HG03469 (cell line): ENCODE data around the gene NFATC3.
A peak's percentile ranks its signal among the peaks of the same experiment; 100 is the strongest.

Experiments used
- ATAC-seq: cut with Tn5 transposase; IDR thresholded peaks from one replicate; pipeline ENCODE4 v1.9.1; 2021; ENCODE audit warnings: mild to moderate bottlenecking, moderate library complexity, moderate number of reproducible peaks; ENCODE audit not compliant: unreplicated experiment

Gene NFATC3

GRCh38 chr16:68072038-68072695 lies 13.0 kb upstream of the NFATC3 start:
- ATAC-seq = no peak

DNA sequence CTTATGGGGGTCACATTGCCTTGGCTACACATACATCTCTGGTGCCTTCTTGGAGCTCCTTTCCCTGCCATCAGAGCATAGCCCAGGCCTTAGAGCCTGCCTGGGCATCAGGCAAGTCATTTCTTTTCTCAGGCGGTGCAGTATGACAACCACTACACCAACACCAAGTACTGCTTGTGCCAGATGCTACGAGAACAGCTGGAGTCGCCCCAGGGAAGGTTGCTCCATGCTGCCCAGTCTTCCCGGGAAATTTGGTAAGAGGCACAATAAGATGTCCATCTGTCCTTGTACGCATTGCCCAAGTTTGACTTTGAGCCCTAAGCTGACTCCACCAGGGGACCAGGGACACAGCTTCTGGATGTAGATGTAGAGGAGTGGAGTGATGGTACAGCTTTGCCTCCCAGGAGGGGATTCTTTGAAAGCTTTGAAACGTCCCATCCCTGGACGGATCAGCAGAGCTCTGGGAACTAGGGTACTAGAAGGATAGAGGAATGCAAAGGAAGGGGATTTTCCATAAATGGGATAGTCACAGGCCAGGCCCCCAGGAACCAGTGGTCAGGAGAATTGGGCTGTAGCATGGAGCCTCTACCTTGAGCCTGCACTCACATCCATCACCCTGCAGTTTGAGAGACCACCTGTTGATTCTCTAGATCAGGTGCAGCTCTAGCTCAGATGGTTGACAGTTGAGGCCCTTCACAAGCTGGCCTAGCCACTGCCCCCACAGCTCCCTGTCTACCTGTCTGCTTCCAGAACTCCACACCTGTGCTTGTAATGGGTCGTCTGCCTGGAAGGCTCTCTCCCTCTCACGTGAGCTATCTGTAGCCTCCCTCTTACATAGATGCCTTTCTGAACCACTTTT lies 11.0 kb upstream of the NFATC3 start:
- no peak for ATAC-seq

- ATAC-seq = peak; percentile 63
Observed at GRCh38 chr16:68074850-68075555, 10.2 kb upstream of the NFATC3 start.

DNA sequence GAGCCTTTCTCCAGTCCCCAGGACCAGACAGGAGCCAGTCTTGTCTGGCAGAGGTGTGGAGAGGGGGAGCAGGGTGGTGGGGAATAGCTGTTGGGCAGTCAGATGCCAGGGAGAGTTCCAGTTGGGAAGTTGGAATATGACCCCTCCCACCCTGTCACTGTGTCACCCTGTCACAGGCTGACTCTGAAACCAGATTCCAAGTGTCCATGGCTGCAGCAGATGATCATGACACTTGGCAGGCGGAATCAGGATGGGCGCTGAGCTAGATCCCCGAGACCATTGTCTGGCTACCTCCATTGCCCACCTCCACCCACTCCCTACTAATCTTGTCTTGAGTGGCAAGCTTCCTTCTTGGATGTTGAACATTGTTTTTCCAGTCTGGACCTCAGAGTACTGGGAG lies 9.2 kb upstream of the NFATC3 start:
- no peak for ATAC-seq

DNA sequence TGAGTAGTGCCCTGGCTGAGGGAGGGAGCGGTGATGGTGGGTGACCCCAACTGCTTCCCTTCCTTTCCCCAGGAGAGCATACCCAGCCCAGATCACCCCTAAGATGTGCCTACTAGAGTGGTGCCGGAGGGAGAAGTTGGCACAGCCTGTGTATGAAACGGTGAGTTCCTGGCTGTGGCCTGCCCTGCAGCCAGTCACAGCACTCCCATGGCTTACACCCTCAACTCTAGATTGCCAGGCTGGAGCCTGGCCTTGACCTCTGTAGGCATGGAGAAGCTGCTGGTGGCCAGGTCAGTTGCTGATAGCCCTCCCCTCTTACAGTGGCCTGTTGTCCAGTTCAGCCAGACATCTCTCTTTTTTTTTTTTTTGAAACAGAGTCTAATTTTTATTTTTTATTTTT lies 8.6 kb upstream of the NFATC3 start:
- ATAC-seq = no peak

GRCh38 chr16:68077866-68078700 lies 7.1 kb upstream of the NFATC3 start:
- no peak for ATAC-seq

- no peak for ATAC-seq
Observed at GRCh38 chr16:68078701-68079375, 6.3 kb upstream of the NFATC3 start.

DNA sequence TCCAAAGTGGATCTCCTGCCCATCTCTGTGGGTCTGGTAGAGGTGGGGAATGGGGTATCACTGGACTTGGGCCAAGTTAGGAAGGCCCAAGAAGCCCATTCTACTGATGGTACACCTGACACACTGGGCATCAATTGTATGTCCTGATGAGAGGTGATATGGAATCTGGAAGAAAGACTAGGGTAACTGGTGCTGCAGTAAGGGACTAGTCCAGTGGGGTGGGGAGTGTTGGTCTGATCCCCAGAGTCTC lies 5.9 kb upstream of the NFATC3 start:
- no peak for ATAC-seq

- ATAC-seq = no peak
Observed at GRCh38 chr16:68079626-68080344, 5.4 kb upstream of the NFATC3 start.

- ATAC-seq = no peak
Observed at GRCh38 chr16:68081861-68082628, 3.1 kb upstream of the NFATC3 start.

DNA sequence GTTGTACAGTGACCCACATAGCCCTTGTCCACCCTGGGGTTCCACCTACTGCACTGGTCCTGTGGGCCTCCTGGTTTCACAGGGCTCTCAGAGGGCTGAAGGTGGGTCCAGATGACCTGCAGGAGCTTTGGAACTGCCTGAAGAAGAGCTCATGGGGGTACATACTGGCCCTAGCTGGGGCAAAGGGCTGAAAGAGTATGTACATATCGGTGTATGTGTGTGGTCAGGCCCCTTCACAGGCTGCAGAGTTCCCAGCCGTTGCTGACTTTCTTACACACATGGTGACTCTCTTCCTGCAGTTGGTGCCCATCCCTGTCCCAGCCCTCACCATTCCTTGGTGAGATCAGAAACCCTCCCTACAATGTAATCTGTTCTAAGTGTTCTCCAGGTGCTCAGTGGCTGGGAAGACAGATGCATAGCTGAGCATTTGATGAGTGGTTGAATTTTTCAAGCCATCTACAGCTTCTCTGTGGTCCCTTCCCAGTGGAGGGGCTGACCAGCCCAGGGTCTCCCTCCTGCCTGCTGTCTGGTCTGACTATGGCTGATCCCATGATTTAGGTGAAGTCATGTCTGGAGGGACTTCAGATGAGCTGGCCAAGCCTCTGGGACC lies 2.4 kb upstream of the NFATC3 start:
- no peak for ATAC-seq

DNA sequence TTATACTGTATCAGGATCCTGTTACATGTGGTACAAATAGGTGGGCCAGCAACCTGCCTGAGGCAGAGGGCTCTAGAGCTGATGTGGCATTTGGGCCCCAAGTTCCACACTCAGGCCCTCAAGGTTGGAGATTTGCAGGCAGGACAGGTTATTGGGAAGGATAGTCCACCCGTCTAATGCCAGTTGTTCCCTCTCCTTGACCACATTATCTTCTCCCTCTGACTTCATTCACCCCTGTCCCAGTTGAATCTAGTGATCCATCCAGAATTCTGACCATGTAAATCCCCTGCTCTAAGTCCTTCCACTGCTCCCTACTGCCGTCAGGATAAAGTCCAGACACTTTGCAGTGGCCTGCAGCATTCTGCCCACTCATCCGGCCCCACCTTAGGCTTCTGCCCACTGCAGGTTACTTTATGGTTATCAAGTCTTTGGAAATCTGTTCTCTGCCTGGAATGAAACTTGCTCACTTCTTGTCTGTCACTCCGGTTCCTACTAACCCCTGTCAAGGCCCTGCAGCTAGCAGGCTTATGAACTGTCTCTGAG lies 1.9 kb upstream of the NFATC3 start:
- ATAC-seq = no peak

DNA sequence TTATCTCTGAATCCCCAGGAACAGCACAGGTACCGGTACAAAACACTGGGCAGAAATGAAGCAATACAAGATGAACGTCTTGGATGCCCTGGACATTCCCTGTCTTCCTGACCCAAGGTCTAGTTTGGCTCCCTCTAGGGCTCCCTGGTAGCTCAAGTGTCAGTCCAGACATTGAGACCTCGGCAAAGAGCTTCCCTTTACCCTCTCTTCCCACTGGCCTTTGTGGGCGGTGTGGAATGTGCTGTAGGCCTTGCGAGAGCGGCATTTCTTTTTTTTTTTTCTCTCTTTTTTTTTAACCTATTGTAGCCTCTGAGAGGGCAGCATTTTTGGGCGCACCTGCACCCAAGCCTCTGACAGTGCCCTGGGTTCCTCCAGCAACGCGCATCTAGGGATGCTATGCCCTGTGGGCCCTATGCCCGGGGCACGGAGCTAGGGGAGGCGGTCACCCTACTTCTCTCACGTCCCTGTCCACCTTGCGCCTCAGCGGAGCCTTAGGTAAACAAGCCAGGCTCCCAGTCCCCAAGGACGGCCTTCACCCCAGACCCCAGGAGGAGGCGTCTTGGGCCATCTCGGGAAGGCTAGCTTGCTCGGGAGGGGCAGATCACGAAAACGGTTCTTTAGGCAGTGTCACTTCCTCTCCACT lies 1.2 kb upstream of the NFATC3 start:
- no peak for ATAC-seq

DNA sequence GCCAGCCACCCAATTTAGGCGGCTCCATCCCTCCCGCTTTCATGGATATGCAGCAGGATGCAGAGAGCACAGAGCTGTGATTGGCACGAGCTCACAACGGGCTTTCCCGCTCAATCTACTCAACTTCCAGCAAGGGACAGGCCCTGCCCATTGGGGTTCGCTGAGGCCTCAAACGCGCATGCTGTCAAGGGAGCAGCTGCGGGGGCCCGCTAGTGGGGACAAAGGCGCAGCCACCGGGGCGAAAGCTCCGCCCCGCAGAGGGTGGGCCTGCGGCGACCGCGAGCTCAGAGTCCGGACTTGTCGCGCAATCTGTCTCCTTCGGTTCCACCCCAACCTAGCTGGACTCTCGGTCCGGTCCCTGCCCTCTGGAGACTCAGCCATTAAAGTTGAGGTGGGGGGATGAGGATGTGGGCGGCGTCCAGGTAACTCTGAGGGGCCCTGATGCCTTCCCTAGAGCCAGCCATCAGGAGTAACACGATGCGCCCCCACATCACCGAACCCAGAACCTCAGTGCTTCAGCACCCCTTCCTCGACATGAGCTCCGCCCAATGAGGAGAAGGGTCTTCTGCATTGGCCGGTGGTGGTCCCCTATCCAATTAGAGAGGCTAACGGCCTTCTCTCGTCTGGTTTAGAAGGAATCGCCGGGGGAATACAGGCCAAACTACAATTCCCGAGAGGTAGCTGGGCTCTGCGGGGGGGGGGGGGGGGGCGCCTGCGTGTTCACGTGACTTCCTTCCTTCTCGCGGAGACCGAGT lies 489 bp upstream of the NFATC3 start:
- peak; percentile 32 for ATAC-seq

GRCh38 chr16:68086336-68086841 lies 1.2 kb downstream of the NFATC3 start:
- no peak for ATAC-seq

DNA sequence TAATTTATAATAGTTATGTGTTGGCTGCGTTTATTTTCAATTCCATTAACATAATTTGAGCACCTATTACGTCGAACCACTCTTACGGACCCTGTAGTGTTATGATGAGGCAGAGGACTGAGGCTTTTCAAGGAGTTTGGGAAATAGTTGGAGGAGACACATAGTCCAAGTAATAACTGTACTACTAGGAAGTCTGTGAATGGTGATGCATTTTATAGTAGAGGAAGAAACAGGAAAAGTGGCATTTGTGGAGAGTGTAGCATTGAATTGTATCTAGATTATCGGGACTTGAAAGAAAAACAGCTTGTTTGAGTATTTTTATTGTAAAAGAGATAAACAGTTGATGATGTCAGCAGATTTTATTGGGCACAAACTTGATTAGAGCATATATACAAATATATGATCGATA lies 1.7 kb downstream of the NFATC3 start:
- no peak for ATAC-seq

DNA sequence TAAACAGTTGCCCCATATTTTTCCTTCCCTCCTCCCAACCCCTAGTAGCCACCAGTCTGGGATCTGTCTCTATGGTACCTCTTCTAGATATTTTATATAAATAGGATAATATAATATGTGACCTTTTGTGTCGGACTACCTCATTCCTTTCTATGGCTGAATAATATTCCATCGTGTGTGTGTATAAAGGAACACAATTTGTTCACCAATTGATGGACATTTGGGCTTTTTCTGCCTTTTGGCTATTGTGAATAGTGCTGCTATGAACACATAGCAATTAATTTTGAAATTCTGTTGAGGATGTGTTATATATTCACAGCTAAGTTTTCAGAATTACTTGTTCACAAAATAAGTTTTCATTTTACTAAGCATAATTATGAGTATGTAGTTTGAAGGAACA lies 2.5 kb downstream of the NFATC3 start:
- no peak for ATAC-seq
